A673 (cell line): ENCODE data around the gene APOL1.

Source experiments
- EZH2 ChIP-seq: fragments of 200-600 bp; sonication (generic); IDR thresholded peaks from 2 replicates; pipeline ENCODE4 v1.6.1; 2017; ENCODE audit warnings: borderline replicate concordance, low read depth, mild to moderate bottlenecking, mixed read lengths, antibody characterized with exemption, low read length; ENCODE audit not compliant: poor library complexity, severe bottlenecking
- TF ChIP-seq, protein P1 (sequence below): fragments of 300-800, 200-600 bp; sonication (generic); conservative IDR thresholded peaks from 2 replicates; pipeline ENCODE4 v1.5.1; 2017; ENCODE audit warnings: low read depth, mild to moderate bottlenecking, antibody characterized with exemption, low read length, moderate library complexity, mixed read lengths

GRCh38 chr22:36306227-36306626, 53.3 kb downstream of the APOL1 start:
- TF ChIP-seq, protein P1, sequence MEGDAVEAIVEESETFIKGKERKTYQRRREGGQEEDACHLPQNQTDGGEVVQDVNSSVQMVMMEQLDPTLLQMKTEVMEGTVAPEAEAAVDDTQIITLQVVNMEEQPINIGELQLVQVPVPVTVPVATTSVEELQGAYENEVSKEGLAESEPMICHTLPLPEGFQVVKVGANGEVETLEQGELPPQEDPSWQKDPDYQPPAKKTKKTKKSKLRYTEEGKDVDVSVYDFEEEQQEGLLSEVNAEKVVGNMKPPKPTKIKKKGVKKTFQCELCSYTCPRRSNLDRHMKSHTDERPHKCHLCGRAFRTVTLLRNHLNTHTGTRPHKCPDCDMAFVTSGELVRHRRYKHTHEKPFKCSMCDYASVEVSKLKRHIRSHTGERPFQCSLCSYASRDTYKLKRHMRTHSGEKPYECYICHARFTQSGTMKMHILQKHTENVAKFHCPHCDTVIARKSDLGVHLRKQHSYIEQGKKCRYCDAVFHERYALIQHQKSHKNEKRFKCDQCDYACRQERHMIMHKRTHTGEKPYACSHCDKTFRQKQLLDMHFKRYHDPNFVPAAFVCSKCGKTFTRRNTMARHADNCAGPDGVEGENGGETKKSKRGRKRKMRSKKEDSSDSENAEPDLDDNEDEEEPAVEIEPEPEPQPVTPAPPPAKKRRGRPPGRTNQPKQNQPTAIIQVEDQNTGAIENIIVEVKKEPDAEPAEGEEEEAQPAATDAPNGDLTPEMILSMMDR, result no peak
- TF ChIP-seq EZH2, result no peak
